Prostate gland (tissue), 2 donors: ENCODE results near the gene DESI1.

ENCODE experiments used
- POLR2A ChIP-seq: fragments of 450-650 bp; IDR thresholded peaks from one replicate; pipeline ENCODE4 v1.6.1; 2016; ENCODE audit warnings: antibody characterized with exemption, mild to moderate bottlenecking
- POLR2AphosphoS5 ChIP-seq: sonication (generic); formaldehyde crosslinking; IDR thresholded peaks from one replicate; pipeline ENCODE4 v1.6.1; 2017; ENCODE audit warnings: antibody characterized with exemption
- TF ChIP-seq, protein P1 (sequence below), 4 experiments: fragments of 200-600 bp in 2 of 4; fragments of 450-650 bp in 2 of 4; sonication (generic) in 2 of 4; IDR thresholded peaks; 1 replicate in 3 of 4; 2 replicates in 1 of 4; pipeline ENCODE4 v1.5.1; 2016 to 2019; ENCODE audit warnings: antibody characterized with exemption in 4 of 4, mild to moderate bottlenecking in 2 of 4, moderate library complexity in 2 of 4

DNA sequence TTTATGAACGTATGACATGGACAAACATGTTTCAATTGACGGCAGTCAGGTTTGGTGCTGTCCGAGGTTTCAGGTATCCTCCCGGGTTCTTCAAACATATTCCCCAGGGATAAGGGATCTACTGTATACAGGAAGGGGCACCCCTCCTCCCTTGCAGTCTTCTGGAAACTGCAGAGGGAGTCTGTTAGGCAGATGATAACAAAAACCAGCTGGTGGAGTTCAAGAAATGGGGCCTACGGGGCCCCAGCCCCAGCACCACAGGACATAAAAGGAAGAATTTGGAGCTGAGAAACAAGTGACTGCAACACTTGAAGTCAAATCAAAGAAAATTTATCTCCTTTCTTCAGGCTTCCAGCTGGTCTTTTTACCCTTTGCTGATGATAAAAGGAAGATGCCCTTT is 35.7 kb upstream of the DESI1 start:
- TF ChIP-seq, protein P1, sequence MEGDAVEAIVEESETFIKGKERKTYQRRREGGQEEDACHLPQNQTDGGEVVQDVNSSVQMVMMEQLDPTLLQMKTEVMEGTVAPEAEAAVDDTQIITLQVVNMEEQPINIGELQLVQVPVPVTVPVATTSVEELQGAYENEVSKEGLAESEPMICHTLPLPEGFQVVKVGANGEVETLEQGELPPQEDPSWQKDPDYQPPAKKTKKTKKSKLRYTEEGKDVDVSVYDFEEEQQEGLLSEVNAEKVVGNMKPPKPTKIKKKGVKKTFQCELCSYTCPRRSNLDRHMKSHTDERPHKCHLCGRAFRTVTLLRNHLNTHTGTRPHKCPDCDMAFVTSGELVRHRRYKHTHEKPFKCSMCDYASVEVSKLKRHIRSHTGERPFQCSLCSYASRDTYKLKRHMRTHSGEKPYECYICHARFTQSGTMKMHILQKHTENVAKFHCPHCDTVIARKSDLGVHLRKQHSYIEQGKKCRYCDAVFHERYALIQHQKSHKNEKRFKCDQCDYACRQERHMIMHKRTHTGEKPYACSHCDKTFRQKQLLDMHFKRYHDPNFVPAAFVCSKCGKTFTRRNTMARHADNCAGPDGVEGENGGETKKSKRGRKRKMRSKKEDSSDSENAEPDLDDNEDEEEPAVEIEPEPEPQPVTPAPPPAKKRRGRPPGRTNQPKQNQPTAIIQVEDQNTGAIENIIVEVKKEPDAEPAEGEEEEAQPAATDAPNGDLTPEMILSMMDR (IDR thresholded peaks at IDR 0.05): no peak
- no peak for TF ChIP-seq POLR2A
- TF ChIP-seq POLR2AphosphoS5: no peak
